Activated T-helper 2 cell treated with anti-CD3 and anti-CD28 coated beads, Interferon-gamma antibody, Interleukin-2, Interleukin-4, amounts not matched to agents 10 μg/mL and 5 μg/mL and 100 μg/mL, durations not matched to agents 14 hours and 24 hours and 36 hours (primary cell): ENCODE measurements around the gene ELAVL3. TPM values are rescaled to one million over a fixed set of nuclear protein-coding genes. Genes with fewer than 3 reads are reported as not detected.
A peak's percentile ranks its signal among the peaks of the same experiment; 100 is the strongest.
"Not testable (repeated sequence)": the region's sequence is repeated elsewhere in the genome, so short reads cannot be mapped to it uniquely, and the experiment has no call there.

Source experiments
- DNase-seq: peaks from one replicate; pipeline ENCODE4 v3.0.0; 2021; ENCODE audit warnings: low spot score
- H3K27ac Mint-ChIP-seq: one replicate; pipeline ENCODE4 v1.8.0; 2021; ENCODE audit warnings: mixed read lengths
- H3K27me3 Mint-ChIP-seq: one replicate; pipeline ENCODE4 v1.8.0; 2021; ENCODE audit warnings: low read depth, mixed read lengths
- H3K36me3 Mint-ChIP-seq: one replicate; pipeline ENCODE4 v1.8.0; 2021; ENCODE audit warnings: low read depth, mixed read lengths
- H3K4me1 Mint-ChIP-seq: one replicate; pipeline ENCODE4 v1.8.0; 2021; ENCODE audit warnings: low read depth, mixed read lengths
- H3K4me3 Mint-ChIP-seq: one replicate; pipeline ENCODE4 v1.8.0; 2021; ENCODE audit warnings: low read depth, mild to moderate bottlenecking, moderate library complexity, mixed read lengths
- H3K9me3 Mint-ChIP-seq: one replicate; pipeline ENCODE4 v1.8.0; 2021; ENCODE audit warnings: mixed read lengths
- intact Hi-C: fragments of 100-400 bp; cut with micrococcal nuclease; formaldehyde crosslinking; loops from one replicate; pipeline ENCODE4 v1.15.1; 2023
- total RNA-seq: library from RNA; stranded (reverse); gene quantifications from 2 replicates; pipeline ENCODE4 v1.2.3, GENCODE V29; 2022

The ELAVL3 gene
- total RNA-seq, 1 donor from 2014 or later, result 0.84 TPM

GRCh38 chr19:11435833-11436313 lies 45.0 kb downstream of the ELAVL3 start:
- H3K36me3 Mint-ChIP-seq, result peaks cover 42% of the 10 kb centered on the region
- peak; percentile 18 for DNase-seq
- intact Hi-C loops, result loop anchor here (1.0 to 2.0 kb wide), 7 partner anchors 46 to 565 kb away; partner anchors contain the start of genes CARM1, ECSIT, SWSAP1 and ZNF653
- H3K4me3 Mint-ChIP-seq, result peak overlapping the region; percentile 96
- peaks cover 7% of the 10 kb centered on the region for H3K4me1 Mint-ChIP-seq
- H3K27ac Mint-ChIP-seq, result peak overlapping the region; percentile 89
- no peaks in the 10 kb centered on the region for H3K27me3 Mint-ChIP-seq
- H3K9me3 Mint-ChIP-seq, result no peaks in the 10 kb centered on the region

GRCh38 chr19:11435057-11435832 lies 45.6 kb downstream of the ELAVL3 start, which contains the start of the genes ODAD3 and PRKCSH:
Gene ODAD3 (minus strand): TSS chr19:11435121. CDS start chr19:11435016, 105 bp downstream.
Gene PRKCSH (plus strand): TSS chr19:11435635. CDS start chr19:11436118, 483 bp downstream.
- intact Hi-C loops, result loop anchor here (1.0 to 2.0 kb wide), 7 partner anchors 47 to 564 kb away; partner anchors contain the start of genes CARM1, ECSIT, SWSAP1 and ZNF653
- H3K4me1 Mint-ChIP-seq, result peaks cover 7% of the 10 kb centered on the region

GRCh38 chr19:11434703-11435056 lies 46.2 kb downstream of the ELAVL3 start:
- H3K36me3 Mint-ChIP-seq, result peaks cover 32% of the 10 kb centered on the region
- H3K9me3 Mint-ChIP-seq, result no peaks in the 10 kb centered on the region
- peak overlapping the region; percentile 96 for H3K4me3 Mint-ChIP-seq
- intact Hi-C loops, result loop anchor here (1.0 to 2.0 kb wide), 7 partner anchors 48 to 563 kb away; partner anchors contain the start of genes CARM1, ECSIT, SWSAP1 and ZNF653
- no peak overlapping the region for H3K27ac Mint-ChIP-seq
- no peak for DNase-seq
- no peaks in the 10 kb centered on the region for H3K27me3 Mint-ChIP-seq
- H3K4me1 Mint-ChIP-seq, result peaks cover 7% of the 10 kb centered on the region

More at GRCh38 chr19:11435057-11435832, 45.6 kb downstream of the ELAVL3 start, which contains the start of the genes ODAD3 and PRKCSH:
- Mint-ChIP-seq H3K27ac (peak within 1 kb of the TSS; percentile 89), H3K9me3 (no peaks in the 10 kb centered on the region), H3K36me3 (peaks cover 36% of the 10 kb centered on the region), H3K4me3 (peak within 1 kb of the TSS; percentile 96), H3K27me3 (no peaks in the 10 kb centered on the region)
- DNase-seq, result peak; percentile 99

- not testable (repeated sequence) for H3K9me3 Mint-ChIP-seq
Observed at GRCh38 chr19:11433526-11433925, 47.3 kb downstream of the ELAVL3 start.

GRCh38 chr19:11426656-11427055 lies 54.2 kb downstream of the ELAVL3 start:
- H3K27ac Mint-ChIP-seq, result no peak overlapping the region
- H3K4me1 Mint-ChIP-seq, result peaks cover 13% of the 10 kb centered on the region
- no peaks in the 10 kb centered on the region for H3K36me3 Mint-ChIP-seq
- no peaks in the 10 kb centered on the region for H3K9me3 Mint-ChIP-seq
- DNase-seq, result no peak
- intact Hi-C loops, result no loop called here
- no peak overlapping the region for H3K4me3 Mint-ChIP-seq
- peaks cover 17% of the 10 kb centered on the region for H3K27me3 Mint-ChIP-seq

More at GRCh38 chr19:11433526-11433925, 47.3 kb downstream of the ELAVL3 start:
- DNase-seq, H3K4me3 Mint-ChIP-seq, H3K27me3 Mint-ChIP-seq, intact Hi-C loops, H3K4me1 Mint-ChIP-seq, H3K27ac Mint-ChIP-seq: not testable (repeated sequence)
- H3K36me3 Mint-ChIP-seq, result peaks cover 26% of the 10 kb centered on the region

- no peak overlapping the region for H3K27ac Mint-ChIP-seq
- peaks cover 16% of the 10 kb centered on the region for H3K4me1 Mint-ChIP-seq
- H3K36me3 Mint-ChIP-seq, result no peaks in the 10 kb centered on the region
- no peak for DNase-seq
- H3K27me3 Mint-ChIP-seq, result peaks cover 24% of the 10 kb centered on the region
- no peaks in the 10 kb centered on the region for H3K9me3 Mint-ChIP-seq
- H3K4me3 Mint-ChIP-seq, result no peak overlapping the region
- intact Hi-C loops, result no loop called here
Observed at GRCh38 chr19:11425719-11426457, 55.0 kb downstream of the ELAVL3 start.

- intact Hi-C loops, result loop anchor here (5.0 kb wide), 2 partner anchors 41 to 59 kb away; partner anchors contain the start of genes ELAVL3 and EPOR
- H3K27me3 Mint-ChIP-seq, result peaks cover 35% of the 10 kb centered on the region
- no peak overlapping the region for H3K4me3 Mint-ChIP-seq
- no peaks in the 10 kb centered on the region for H3K9me3 Mint-ChIP-seq
- peaks cover 19% of the 10 kb centered on the region for H3K4me1 Mint-ChIP-seq
- H3K27ac Mint-ChIP-seq, result no peak overlapping the region
- no peaks in the 10 kb centered on the region for H3K36me3 Mint-ChIP-seq
- DNase-seq, result no peak
Observed at GRCh38 chr19:11423791-11424181, 57.1 kb downstream of the ELAVL3 start.

GRCh38 chr19:11423164-11423790 lies 57.6 kb downstream of the ELAVL3 start:
- Mint-ChIP-seq H3K4me3 (peak overlapping the region; percentile 68), H3K9me3 (no peaks in the 10 kb centered on the region), H3K27me3 (peaks cover 38% of the 10 kb centered on the region), H3K36me3 (no peaks in the 10 kb centered on the region), H3K27ac (no peak overlapping the region), H3K4me1 (peaks cover 19% of the 10 kb centered on the region)
- intact Hi-C loops, result loop anchor here (5.0 kb wide), 2 partner anchors 41 to 59 kb away; partner anchors contain the start of genes ELAVL3 and EPOR
- DNase-seq, result no peak

GRCh38 chr19:11422163-11423065 lies 58.4 kb downstream of the ELAVL3 start:
- intact Hi-C loops, result loop anchor here (5.0 kb wide), 2 partner anchors 40 to 60 kb away; partner anchors contain the start of genes ELAVL3 and EPOR
- DNase-seq, result peak; percentile 73
- H3K27me3 Mint-ChIP-seq, result peaks cover 47% of the 10 kb centered on the region
- no peaks in the 10 kb centered on the region for H3K9me3 Mint-ChIP-seq
- no peaks in the 10 kb centered on the region for H3K36me3 Mint-ChIP-seq
- no peak overlapping the region for H3K27ac Mint-ChIP-seq
- peaks cover 19% of the 10 kb centered on the region for H3K4me1 Mint-ChIP-seq
- H3K4me3 Mint-ChIP-seq, result peak overlapping the region; percentile 68

- no peaks in the 10 kb centered on the region for H3K9me3 Mint-ChIP-seq
- peaks cover 19% of the 10 kb centered on the region for H3K4me1 Mint-ChIP-seq
- no peak overlapping the region for H3K27ac Mint-ChIP-seq
Observed at GRCh38 chr19:11421371-11422098, 59.3 kb downstream of the ELAVL3 start.

More at GRCh38 chr19:11421371-11422098, 59.3 kb downstream of the ELAVL3 start:
- peaks cover 52% of the 10 kb centered on the region for H3K27me3 Mint-ChIP-seq
- peak overlapping the region; percentile 43 for H3K4me3 Mint-ChIP-seq
- DNase-seq, result peak; percentile 16
- no peaks in the 10 kb centered on the region for H3K36me3 Mint-ChIP-seq
- intact Hi-C loops, result loop anchor here (5.0 kb wide), 2 partner anchors 39 to 61 kb away; partner anchors contain the start of genes ELAVL3 and EPOR
